A673 (cell line): ENCODE results near the gene FOXO4. TPM values are rescaled to one million over a fixed set of nuclear protein-coding genes. Genes with fewer than 3 reads are reported as not detected.
"Not testable (repeated sequence)": the region's sequence is repeated elsewhere in the genome, so short reads cannot be mapped to it uniquely, and the experiment has no call there.

ENCODE experiments used
- Bru-seq: library from RNA; stranded (reverse); fragments of 400-500 nt; gene quantifications from one replicate; lab custom pipeline; 2021; lab: Mats Ljungman, UMichigan
- BruChase-seq, 2 experiments: library from RNA; stranded (reverse); fragments of 400-500 nt; gene quantifications; one replicate each; lab custom pipeline; 2021; lab: Mats Ljungman, UMichigan
- BruUV-seq: library from RNA; stranded (reverse); fragments of 400-500 nt; replicated peaks from 2 replicates; lab custom pipeline; 2021; lab: Mats Ljungman, UMichigan
- CTCF ChIA-PET: fragments of 300-600 bp; sonication (Branson Sonifier 250); formaldehyde crosslinking; loops from one replicate; lab custom pipeline; 2022; ENCODE audit warnings: antibody characterized with exemption; lab: Charles Lee
- POLR2A ChIA-PET: fragments of 300-600 bp; sonication (Branson Sonifier 250); formaldehyde crosslinking; loops from one replicate; lab custom pipeline; 2022; ENCODE audit warnings: antibody characterized with exemption; ENCODE audit not compliant: low non-redundant PET; lab: Charles Lee
- DNase-seq: peaks from one replicate; pipeline ENCODE4 v3.0.0-alpha.2; 2015; ENCODE audit warnings: low spot score
- H3K27ac ChIP-seq: fragments of 200-600 bp; sonication (generic); 2 replicates; pipeline ENCODE4 v1.5.1; 2016; ENCODE audit warnings: mixed run types, low read depth, mild to moderate bottlenecking, mixed read lengths, antibody characterized with exemption, low read length; ENCODE audit not compliant: poor library complexity, severe bottlenecking
- H3K27me3 ChIP-seq: fragments of 200-600 bp; sonication (generic); replicated peaks from 2 replicates; pipeline ENCODE4 v1.6.1; 2017; ENCODE audit warnings: mixed run types, low read depth, mild to moderate bottlenecking, mixed read lengths, antibody characterized with exemption, low read length; ENCODE audit not compliant: insufficient read depth, poor library complexity
- H3K36me3 ChIP-seq: fragments of 200-600 bp; sonication (generic); 2 replicates; pipeline ENCODE4 v1.6.1; 2016; ENCODE audit warnings: mixed run types, mild to moderate bottlenecking, mixed read lengths, antibody characterized with exemption, low read length; ENCODE audit not compliant: insufficient read depth, poor library complexity, severe bottlenecking
- H3K4me1 ChIP-seq: fragments of 200-600 bp; sonication (generic); 2 replicates; pipeline ENCODE4 v1.6.1; 2017; ENCODE audit warnings: mixed run types, mild to moderate bottlenecking, mixed read lengths, antibody characterized with exemption, low read length; ENCODE audit not compliant: insufficient read depth, poor library complexity, severe bottlenecking
- H3K4me3 ChIP-seq: fragments of 200-600 bp; sonication (generic); 2 replicates; pipeline ENCODE4 v1.5.1; 2016; ENCODE audit warnings: low read depth, mixed run types, mild to moderate bottlenecking, mixed read lengths, low read length; ENCODE audit not compliant: poor library complexity, severe bottlenecking
- H3K9me3 ChIP-seq: fragments of 200-600 bp; sonication (generic); 2 replicates; pipeline ENCODE4 v1.6.1; 2016; ENCODE audit warnings: mixed run types, low read depth, mild to moderate bottlenecking, mixed read lengths, antibody characterized with exemption, low read length; ENCODE audit not compliant: poor library complexity, severe bottlenecking
- EZH2 ChIP-seq: fragments of 200-600 bp; sonication (generic); IDR thresholded peaks from 2 replicates; pipeline ENCODE4 v1.6.1; 2017; ENCODE audit warnings: borderline replicate concordance, low read depth, mild to moderate bottlenecking, mixed read lengths, antibody characterized with exemption, low read length; ENCODE audit not compliant: poor library complexity, severe bottlenecking
- intact Hi-C: fragments of 100-400 bp; cut with micrococcal nuclease; formaldehyde crosslinking; loops from one replicate; pipeline ENCODE4 v1.10.0; 2022; ENCODE audit not compliant: unreplicated experiment
- long read RNA-seq: library from polyadenylated mRNA; stranded (forward); transcript quantifications from one replicate; pipeline ENCODE4 v2.0.0, GENCODE V29; 2022
- total RNA-seq: library from RNA; stranded (reverse); gene quantifications from 2 replicates; pipeline ENCODE4 v1.2.3, GENCODE V29; 2021
- TF ChIP-seq, protein P1 (sequence below): fragments of 300-800, 200-600 bp; sonication (generic); conservative IDR thresholded peaks from 2 replicates; pipeline ENCODE4 v1.5.1; 2017; ENCODE audit warnings: low read depth, mild to moderate bottlenecking, antibody characterized with exemption, low read length, moderate library complexity, mixed read lengths

Gene FOXO4, protein sequence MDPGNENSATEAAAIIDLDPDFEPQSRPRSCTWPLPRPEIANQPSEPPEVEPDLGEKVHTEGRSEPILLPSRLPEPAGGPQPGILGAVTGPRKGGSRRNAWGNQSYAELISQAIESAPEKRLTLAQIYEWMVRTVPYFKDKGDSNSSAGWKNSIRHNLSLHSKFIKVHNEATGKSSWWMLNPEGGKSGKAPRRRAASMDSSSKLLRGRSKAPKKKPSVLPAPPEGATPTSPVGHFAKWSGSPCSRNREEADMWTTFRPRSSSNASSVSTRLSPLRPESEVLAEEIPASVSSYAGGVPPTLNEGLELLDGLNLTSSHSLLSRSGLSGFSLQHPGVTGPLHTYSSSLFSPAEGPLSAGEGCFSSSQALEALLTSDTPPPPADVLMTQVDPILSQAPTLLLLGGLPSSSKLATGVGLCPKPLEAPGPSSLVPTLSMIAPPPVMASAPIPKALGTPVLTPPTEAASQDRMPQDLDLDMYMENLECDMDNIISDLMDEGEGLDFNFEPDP
- total RNA-seq = 7.0 and 10.8 TPM in 2 replicates
- Bru-seq, nascent RNA = percentile 32 among the genes with signal in this experiment
- percentile 46 among the genes with signal in this experiment for BruChase-seq, experiment 1, labeled RNA remaining after a 2-hour chase
- percentile 55 among the genes with signal in this experiment for BruChase-seq, experiment 2, labeled RNA remaining after a 6-hour chase
- long read RNA-seq, partial matches to known transcripts = 0 of 2 reads
- long read RNA-seq, other reads (novel, unspliced or antisense) = 2 of 2 reads

DNA sequence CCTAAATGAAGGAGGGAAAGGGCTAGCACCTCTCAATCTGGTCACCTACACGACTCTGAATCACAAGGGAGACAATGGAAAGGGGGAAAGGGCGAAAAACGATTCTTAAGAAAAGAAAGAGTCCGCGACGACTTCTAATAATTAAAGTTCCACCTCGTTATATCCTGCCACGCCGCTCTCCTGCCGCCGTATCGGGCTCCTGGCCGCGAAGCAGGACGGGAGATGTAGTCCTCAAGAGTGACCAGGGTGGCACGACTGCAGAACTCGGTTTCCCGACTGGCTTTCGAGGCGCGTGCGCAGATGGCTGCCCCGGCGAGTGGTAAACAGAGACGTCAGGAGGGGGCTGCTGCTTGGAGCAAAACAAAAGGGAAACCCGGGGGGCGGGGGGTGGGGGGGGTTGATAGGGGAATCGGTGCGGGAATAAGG, at the start of gene FOXO4:
FOXO4 (plus strand) TSS at position 297 of the 426 bp plus-strand sequence. CDS start 678 bp downstream, outside the sequence.
- no peak within 1 kb of the TSS for H3K27ac ChIP-seq
- CTCF ChIA-PET = no interaction called here
- no peaks in the 10 kb centered on the region for H3K4me1 ChIP-seq
- intact Hi-C loops = loop anchor here (5.0 kb wide), 1 partner anchor 82 kb away; no protein-coding TSS in a partner anchor
- no TSS peak for BruUV-seq
- H3K36me3 ChIP-seq = no peaks in the 10 kb centered on the region
- no peaks in the 10 kb centered on the region for H3K9me3 ChIP-seq
- POLR2A ChIA-PET = no interaction called here
- no peak for TF ChIP-seq EZH2
- TF ChIP-seq, protein P1, sequence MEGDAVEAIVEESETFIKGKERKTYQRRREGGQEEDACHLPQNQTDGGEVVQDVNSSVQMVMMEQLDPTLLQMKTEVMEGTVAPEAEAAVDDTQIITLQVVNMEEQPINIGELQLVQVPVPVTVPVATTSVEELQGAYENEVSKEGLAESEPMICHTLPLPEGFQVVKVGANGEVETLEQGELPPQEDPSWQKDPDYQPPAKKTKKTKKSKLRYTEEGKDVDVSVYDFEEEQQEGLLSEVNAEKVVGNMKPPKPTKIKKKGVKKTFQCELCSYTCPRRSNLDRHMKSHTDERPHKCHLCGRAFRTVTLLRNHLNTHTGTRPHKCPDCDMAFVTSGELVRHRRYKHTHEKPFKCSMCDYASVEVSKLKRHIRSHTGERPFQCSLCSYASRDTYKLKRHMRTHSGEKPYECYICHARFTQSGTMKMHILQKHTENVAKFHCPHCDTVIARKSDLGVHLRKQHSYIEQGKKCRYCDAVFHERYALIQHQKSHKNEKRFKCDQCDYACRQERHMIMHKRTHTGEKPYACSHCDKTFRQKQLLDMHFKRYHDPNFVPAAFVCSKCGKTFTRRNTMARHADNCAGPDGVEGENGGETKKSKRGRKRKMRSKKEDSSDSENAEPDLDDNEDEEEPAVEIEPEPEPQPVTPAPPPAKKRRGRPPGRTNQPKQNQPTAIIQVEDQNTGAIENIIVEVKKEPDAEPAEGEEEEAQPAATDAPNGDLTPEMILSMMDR = no peak
- H3K27me3 ChIP-seq = no peaks in the 10 kb centered on the region
- peak within 1 kb of the TSS; percentile 51 for H3K4me3 ChIP-seq
- DNase-seq = peak; percentile 88

DNA sequence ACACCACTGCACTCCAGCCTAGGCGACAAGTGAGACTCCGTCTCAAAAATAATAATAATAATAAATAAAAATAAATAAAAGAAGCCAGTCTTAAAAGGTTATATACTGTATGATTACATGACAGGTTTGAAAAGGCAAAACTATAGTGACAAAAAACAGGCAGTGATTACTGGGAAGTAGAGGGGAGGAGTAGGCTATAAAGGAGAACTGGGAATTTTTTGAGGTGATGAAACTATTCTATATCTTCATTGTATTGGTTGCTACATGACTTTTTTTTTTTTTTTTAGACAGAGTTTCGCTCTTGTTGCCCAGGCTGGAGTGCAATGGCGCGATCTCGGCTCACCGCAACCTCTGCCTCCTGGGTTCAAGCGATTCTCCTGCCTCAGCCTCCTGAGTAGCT, 47.8 kb upstream of the FOXO4 start:
- CTCF ChIA-PET, H3K36me3 ChIP-seq, H3K4me1 ChIP-seq, DNase-seq, BruUV-seq, H3K27me3 ChIP-seq, H3K9me3 ChIP-seq, intact Hi-C loops, POLR2A ChIA-PET, H3K4me3 ChIP-seq, H3K27ac ChIP-seq: not testable (repeated sequence)

DNA sequence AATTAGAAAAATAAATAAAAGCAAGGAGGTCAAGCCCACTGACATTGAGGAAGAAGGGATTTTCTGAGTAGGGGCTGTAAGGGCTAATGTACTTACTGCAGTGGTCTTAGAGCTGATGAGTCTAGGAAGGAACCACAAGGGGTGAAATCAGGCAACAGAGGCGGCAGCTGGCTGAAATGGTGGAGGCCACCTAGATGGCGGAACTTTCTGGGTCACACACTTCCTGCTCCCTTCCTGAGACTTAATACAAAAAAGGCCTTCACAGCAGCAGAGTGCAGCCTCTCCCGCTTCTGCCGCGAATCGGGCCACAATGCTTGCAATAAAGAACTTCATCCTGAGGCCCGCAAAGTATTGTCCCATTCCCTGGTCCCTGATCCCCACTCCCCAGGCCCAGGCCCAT, 42.9 kb upstream of the FOXO4 start:
- no peaks in the 10 kb centered on the region for H3K36me3 ChIP-seq
- H3K4me1 ChIP-seq = no peaks in the 10 kb centered on the region
- ChIA-PET POLR2A (no interaction called here), CTCF (no interaction called here)
- DNase-seq = no peak
- no peak overlapping the region for H3K27ac ChIP-seq
- no peak for TF ChIP-seq EZH2
- TF ChIP-seq, protein P1 = no peak
- H3K4me3 ChIP-seq = no peak overlapping the region
- no TSS peak for BruUV-seq
- no peaks in the 10 kb centered on the region for H3K9me3 ChIP-seq
- H3K27me3 ChIP-seq = no peaks in the 10 kb centered on the region
- intact Hi-C loops = no loop called here
